Prostate gland (tissue), 2 donors: ENCODE data around the gene DENND6A.

ENCODE experiments used
- POLR2A ChIP-seq: fragments of 450-650 bp; IDR thresholded peaks from one replicate; pipeline ENCODE4 v1.6.1; 2016; ENCODE audit warnings: antibody characterized with exemption, mild to moderate bottlenecking
- POLR2AphosphoS5 ChIP-seq: sonication (generic); formaldehyde crosslinking; IDR thresholded peaks from one replicate; pipeline ENCODE4 v1.6.1; 2017; ENCODE audit warnings: antibody characterized with exemption
- TF ChIP-seq, protein P1 (sequence below), 4 experiments: fragments of 200-600 bp in 2 of 4; fragments of 450-650 bp in 2 of 4; sonication (generic) in 2 of 4; IDR thresholded peaks; 1 replicate in 3 of 4; 2 replicates in 1 of 4; pipeline ENCODE4 v1.5.1; 2016 to 2019; ENCODE audit warnings: antibody characterized with exemption in 4 of 4, mild to moderate bottlenecking in 2 of 4, moderate library complexity in 2 of 4

DNA sequence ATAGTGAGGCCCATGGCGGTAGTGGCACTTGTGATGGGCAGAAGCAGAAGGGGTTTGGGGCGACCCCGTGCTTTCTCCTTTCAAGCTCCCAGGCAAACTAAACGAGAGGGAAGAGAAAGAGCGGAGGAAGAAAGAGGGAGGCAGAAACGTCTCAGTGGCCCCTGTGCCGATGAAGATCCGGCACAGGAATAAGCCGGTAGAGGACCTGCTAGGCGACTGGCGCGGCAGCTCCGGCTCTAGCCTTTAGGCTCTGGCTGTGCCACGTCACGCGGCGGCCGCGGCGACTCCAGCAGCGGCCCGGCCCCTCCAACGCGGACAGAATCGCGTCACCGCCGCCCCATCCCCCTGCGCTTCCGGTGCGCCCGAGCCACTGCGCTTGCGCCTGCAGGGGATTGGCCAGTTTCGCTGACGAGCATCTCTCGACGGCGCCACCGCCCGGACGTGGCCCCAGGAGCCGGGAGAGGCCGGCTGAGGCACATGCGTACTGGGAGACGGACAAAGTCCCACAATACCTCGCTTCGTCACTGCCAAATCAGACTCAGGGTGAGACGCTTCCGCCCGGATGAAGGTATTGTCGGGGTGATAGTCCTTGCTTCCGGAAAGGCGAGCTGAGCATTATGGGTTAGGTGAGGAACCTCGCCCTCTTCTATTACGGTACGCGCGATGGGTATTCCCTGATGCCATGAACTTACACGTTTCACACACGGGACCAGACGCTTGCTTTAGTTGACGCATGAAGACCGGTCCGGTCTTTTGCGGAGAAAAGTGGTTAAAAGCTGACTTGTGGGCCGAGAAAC is 95.6 kb downstream of the DENND6A start, which contains the start of gene ARF4:
- TF ChIP-seq, protein P1, sequence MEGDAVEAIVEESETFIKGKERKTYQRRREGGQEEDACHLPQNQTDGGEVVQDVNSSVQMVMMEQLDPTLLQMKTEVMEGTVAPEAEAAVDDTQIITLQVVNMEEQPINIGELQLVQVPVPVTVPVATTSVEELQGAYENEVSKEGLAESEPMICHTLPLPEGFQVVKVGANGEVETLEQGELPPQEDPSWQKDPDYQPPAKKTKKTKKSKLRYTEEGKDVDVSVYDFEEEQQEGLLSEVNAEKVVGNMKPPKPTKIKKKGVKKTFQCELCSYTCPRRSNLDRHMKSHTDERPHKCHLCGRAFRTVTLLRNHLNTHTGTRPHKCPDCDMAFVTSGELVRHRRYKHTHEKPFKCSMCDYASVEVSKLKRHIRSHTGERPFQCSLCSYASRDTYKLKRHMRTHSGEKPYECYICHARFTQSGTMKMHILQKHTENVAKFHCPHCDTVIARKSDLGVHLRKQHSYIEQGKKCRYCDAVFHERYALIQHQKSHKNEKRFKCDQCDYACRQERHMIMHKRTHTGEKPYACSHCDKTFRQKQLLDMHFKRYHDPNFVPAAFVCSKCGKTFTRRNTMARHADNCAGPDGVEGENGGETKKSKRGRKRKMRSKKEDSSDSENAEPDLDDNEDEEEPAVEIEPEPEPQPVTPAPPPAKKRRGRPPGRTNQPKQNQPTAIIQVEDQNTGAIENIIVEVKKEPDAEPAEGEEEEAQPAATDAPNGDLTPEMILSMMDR (IDR thresholded peaks at IDR 0.05) = peak in 3 of 4 experiments; percentile 24 to 61 (median 46)
- TF ChIP-seq POLR2A (peak; percentile 99), POLR2AphosphoS5 (peak; percentile 99)
